PFSK-1 (cell line): ENCODE measurements around the gene IBTK.

ENCODE experiments used
- POLR2AphosphoS5 ChIP-seq: IDR thresholded peaks from 2 replicates; pipeline ENCODE4 v1.6.1; 2012; ENCODE audit warnings: low read depth, mild to moderate bottlenecking, control low read depth, low read length, moderate library complexity
- REST ChIP-seq, 2 experiments: IDR thresholded peaks; 2 replicates each; pipeline versions ENCODE4 v1.6.1 to v1.8.0; 2011 to 2012; ENCODE audit warnings: low read depth in 2 of 2, low read length in 2 of 2, control low read depth in 1 of 2, inconsistent platforms in 1 of 2, mild to moderate bottlenecking in 1 of 2, moderate library complexity in 1 of 2; ENCODE audit not compliant: insufficient read depth in 1 of 2
- TAF1 ChIP-seq: IDR thresholded peaks from 2 replicates; pipeline ENCODE4 v1.6.1; 2012; ENCODE audit warnings: low read length, control low read depth, borderline replicate concordance; ENCODE audit not compliant: insufficient read depth

GRCh38 chr6:82246802-82247504, 591 bp downstream of the IBTK start:
- TF ChIP-seq POLR2AphosphoS5 (no peak), REST (IDR thresholded peaks at IDR 0.05; ENCODE audit: insufficient read depth in 1 of 2, low read depth in 2 of 2, low read length in 2 of 2) (no peak), TAF1 (peak; percentile 25; the same call in 1 of the 2 replicates)
